Kidney (tissue), 14 donors: Measurements from ENCODE around the gene CD70. TPM values are rescaled to one million over a fixed set of nuclear protein-coding genes. Genes with fewer than 3 reads are reported as not detected.
"Not testable (repeated sequence)": the region's sequence is repeated elsewhere in the genome, so short reads cannot be mapped to it uniquely, and the experiment has no call there.

Experiments
- DNase-seq, 5 donors: peaks; one replicate each; pipeline ENCODE4 v3.0.0-alpha.2; 2013 to 2020
- FAIRE-seq: peaks from 2 replicates; lab custom pipeline; 2012; peaks lifted over from hg19 to GRCh38; lab: Jason Lieb, UNC
- H3K27ac ChIP-seq, 2 donors: one replicate each; pipeline ENCODE4 v1.7.0; 2013; ENCODE audit warnings: low read depth in 2 of 2, low read length in 2 of 2, inconsistent platforms in 1 of 2
- H3K27me3 ChIP-seq: one replicate; pipeline ENCODE4 v1.7.1; 2013; ENCODE audit warnings: low read length, inconsistent platforms; ENCODE audit not compliant: control insufficient read depth, insufficient read depth
- H3K36me3 ChIP-seq, 3 donors: one replicate each; pipeline versions ENCODE4 v1.7.0 to v1.7.1; 2013; ENCODE audit warnings: low read length in 3 of 3, control low read depth in 1 of 3, inconsistent platforms in 1 of 3; ENCODE audit not compliant: insufficient read depth in 3 of 3, control insufficient read depth in 2 of 3
- H3K4me1 ChIP-seq, 3 donors: one replicate each; pipeline versions ENCODE4 v1.7.0 to v1.7.1; 2013; ENCODE audit warnings: low read length in 3 of 3, inconsistent platforms in 1 of 3, low read depth in 1 of 3; ENCODE audit not compliant: control insufficient read depth in 2 of 3, insufficient read depth in 2 of 3
- H3K4me3 ChIP-seq, 3 donors: one replicate each; pipeline versions ENCODE4 v1.7.0 to v1.8.1; 2013; ENCODE audit warnings: low read length in 3 of 3, control low read depth in 1 of 3, inconsistent platforms in 1 of 3
- H3K9ac ChIP-seq, 3 donors: one replicate each; pipeline versions ENCODE4 v1.7.0 to v1.7.1; 2013; ENCODE audit warnings: low read length in 3 of 3, control low read depth in 1 of 3, inconsistent platforms in 1 of 3
- H3K9me3 ChIP-seq, 3 donors: one replicate each; pipeline versions ENCODE4 v1.7.0 to v1.7.1; 2013; ENCODE audit warnings: low read length in 3 of 3, control low read depth in 1 of 3, inconsistent platforms in 1 of 3; ENCODE audit not compliant: control insufficient read depth in 2 of 3, insufficient read depth in 1 of 3
- intact Hi-C: fragments of 100-400 bp; cut with DNase I; formaldehyde crosslinking; loops from one replicate; pipeline ENCODE4 v1.11.1; 2022
- polyA plus RNA-seq: library from polyadenylated mRNA; stranded (reverse); fragments of 350-450 nt; fragmentation: Illumina TruSeq; extraction: RNeasy Lipid Tissue Mini Kit (QIAGEN cat#74804); gene quantifications from one replicate; pipeline ENCODE4 v1.2.3, GENCODE V29; 2014; ENCODE audit warnings: low read depth, low replicate concordance; ENCODE audit not compliant: insufficient read depth
- total RNA-seq: library from RNA; stranded (reverse); fragmentation: NEBNext Ultra II Directional; extraction: Animal tissue kit (Norgen Biotek cat#: 25700); gene quantifications from one replicate; pipeline ENCODE4 v1.2.1, GENCODE V29; 2021
- TF ChIP-seq, protein P1 (sequence below): IDR thresholded peaks from 3 replicates; pipeline ENCODE4 v1.5.1; 2012; ENCODE audit warnings: mild to moderate bottlenecking, moderate library complexity, borderline replicate concordance; ENCODE audit not compliant: insufficient read depth; ENCODE audit errors: extremely low read depth
- donor health status: control.
- donor health status: control.
- donor health status: control.
- donor health status: control.
- donor health status: control.
- donor health status: DM: yes; HTN: yes; CAD: no.
- donor health status: Normal renal cell carcinoma (clear cell type).

CD70 gene
- total and polyA plus RNA-seq, 2 donors from 2014 or later = 0.76 TPM; not detected in 1

DNA sequence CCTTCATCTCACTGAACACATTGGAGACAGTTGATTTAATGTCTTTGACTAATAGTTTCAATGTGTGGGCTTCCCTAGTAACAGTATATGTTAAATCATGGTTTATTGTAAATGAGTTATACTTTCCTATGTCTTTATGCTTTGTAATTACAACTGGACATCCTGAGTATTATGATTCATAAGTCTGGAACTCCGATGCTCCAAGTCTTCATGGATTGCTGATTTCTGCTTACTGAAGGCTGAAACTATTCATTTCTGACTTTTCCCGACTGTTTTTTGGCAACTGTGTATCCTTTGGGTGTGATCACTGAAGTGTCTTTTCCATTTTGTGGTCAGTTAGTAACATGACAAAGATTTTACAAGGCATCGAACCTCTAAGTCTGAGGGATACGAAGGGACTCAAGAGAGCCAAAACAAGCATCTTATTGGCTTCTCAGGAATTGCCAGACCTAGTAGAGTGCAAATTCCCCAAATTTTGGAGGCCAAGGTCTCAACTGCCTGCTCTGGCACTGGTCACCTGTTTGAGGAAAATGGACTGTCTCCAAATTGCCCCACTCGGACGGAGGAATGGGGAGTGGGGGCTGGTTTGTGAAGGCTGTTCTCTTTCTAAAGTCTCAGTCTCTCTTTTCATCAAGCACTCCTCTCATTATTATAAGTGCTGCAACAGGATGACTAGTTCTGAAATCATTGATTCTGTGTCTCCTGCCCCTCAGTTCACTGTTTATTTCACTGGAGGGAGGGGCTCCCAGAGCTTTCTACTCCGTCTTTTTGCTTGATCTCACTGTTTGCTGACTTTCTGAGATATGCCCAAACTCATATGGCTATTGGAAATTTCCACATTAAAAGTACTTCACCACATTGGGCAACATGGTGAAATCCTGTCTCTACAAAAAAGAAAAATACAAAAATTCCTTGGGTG lies 20.2 kb upstream of the CD70 start:
- Histone ChIP-seq H3K4me3 (no peak overlapping the region), H3K9ac (no peak overlapping the region), H3K36me3 (no peaks in the 10 kb centered on the region), H3K4me1 (no peaks in the 10 kb centered on the region), H3K27me3 (no peaks in the 10 kb centered on the region), H3K27ac (no peak overlapping the region), H3K9me3 (no peaks in the 10 kb centered on the region)
- FAIRE-seq = no peak
- DNase-seq = no peak
- intact Hi-C loops = no loop called here
- TF ChIP-seq, protein P1, sequence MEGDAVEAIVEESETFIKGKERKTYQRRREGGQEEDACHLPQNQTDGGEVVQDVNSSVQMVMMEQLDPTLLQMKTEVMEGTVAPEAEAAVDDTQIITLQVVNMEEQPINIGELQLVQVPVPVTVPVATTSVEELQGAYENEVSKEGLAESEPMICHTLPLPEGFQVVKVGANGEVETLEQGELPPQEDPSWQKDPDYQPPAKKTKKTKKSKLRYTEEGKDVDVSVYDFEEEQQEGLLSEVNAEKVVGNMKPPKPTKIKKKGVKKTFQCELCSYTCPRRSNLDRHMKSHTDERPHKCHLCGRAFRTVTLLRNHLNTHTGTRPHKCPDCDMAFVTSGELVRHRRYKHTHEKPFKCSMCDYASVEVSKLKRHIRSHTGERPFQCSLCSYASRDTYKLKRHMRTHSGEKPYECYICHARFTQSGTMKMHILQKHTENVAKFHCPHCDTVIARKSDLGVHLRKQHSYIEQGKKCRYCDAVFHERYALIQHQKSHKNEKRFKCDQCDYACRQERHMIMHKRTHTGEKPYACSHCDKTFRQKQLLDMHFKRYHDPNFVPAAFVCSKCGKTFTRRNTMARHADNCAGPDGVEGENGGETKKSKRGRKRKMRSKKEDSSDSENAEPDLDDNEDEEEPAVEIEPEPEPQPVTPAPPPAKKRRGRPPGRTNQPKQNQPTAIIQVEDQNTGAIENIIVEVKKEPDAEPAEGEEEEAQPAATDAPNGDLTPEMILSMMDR = no peak

DNA sequence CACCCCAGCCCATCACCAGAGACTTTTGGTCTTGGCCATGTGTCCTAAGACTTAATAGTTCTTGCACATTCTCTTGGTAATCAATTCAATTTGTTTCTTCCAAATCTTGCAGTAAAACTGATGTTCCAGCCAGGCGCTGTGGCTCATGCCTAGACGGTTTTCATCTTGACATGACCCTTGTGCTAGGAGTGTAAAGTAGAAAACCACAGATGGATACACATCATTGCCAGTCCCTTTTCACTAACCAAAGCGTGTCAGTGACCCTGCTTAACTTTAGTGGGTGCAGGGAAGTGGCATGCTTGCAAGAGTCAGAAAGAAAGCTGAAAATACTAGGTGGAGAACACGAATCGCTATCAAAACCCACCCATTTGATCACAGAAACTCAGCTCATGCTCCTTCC lies 18.0 kb upstream of the CD70 start:
- Histone ChIP-seq H3K4me1 (no peaks in the 10 kb centered on the region), H3K27me3 (no peaks in the 10 kb centered on the region), H3K36me3 (no peaks in the 10 kb centered on the region), H3K4me3 (no peak overlapping the region), H3K9ac (no peak overlapping the region), H3K9me3 (no peaks in the 10 kb centered on the region), H3K27ac (no peak overlapping the region)
- DNase-seq = no peak
- TF ChIP-seq, protein P1 = no peak
- intact Hi-C loops = no loop called here
- no peak for FAIRE-seq

DNA sequence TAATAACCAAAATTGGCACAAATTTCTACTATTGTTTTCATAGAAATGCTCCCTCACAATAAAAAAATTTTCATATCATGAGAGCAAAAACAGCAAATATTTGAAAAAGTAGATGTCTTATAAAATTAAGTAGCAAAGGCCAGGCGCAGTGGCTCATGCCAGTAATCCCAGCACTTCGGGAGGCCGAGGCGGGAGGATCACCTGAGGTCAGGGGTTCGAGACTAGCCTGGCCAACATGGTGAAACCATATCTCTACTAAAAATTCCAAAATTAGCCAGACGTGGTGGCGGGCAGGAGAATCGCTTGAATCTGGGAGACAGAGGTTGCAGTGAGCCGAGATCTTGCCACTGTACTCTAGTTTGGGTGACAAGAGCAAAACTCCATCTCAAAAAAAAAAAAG lies 17.2 kb upstream of the CD70 start:
- H3K27ac ChIP-seq, H3K9ac ChIP-seq, H3K9me3 ChIP-seq, H3K36me3 ChIP-seq, FAIRE-seq, H3K4me3 ChIP-seq, H3K27me3 ChIP-seq, H3K4me1 ChIP-seq, DNase-seq, intact Hi-C loops: not testable (repeated sequence)

DNA sequence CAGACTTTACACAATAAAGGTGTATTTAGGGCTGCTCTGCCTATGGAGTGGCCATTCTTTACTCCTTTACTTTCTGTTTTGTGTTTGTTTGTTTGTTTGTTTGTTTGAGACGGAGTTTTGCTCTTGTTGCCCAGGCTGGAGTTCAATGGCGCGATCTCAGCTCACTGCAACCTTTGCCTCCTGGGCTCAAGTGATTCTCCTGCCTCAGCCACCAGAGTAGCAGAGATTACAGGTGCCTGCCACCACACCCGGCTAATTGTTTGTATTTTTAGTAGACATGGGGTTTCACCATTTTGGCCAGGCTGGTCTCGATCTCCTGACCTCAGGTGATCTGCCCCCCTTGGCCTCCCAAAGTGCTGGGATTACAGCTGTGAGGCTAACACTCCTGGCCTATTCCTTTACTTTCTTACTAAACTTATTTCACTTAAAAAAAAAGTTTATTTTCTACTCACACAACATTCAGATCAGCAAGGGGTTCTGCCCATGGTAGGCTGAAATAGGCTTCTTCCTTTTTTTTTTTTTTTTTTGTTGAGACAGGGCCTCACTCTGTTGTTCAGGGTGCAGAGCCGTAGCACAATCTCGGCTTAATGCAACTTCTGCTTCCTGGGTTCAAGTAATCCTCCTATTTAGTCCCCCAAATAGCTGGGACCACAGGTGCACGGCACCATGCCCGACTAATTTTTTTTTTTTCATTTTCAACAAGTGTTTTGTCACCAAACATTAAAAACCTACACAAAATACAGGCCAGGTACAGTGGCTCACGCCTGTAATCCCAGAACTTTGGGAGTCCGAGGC lies 15.5 kb upstream of the CD70 start:
- intact Hi-C loops, H3K9ac ChIP-seq, H3K36me3 ChIP-seq, H3K27ac ChIP-seq, H3K4me1 ChIP-seq, DNase-seq, H3K4me3 ChIP-seq, H3K9me3 ChIP-seq, H3K27me3 ChIP-seq, FAIRE-seq: not testable (repeated sequence)
